Measurements from ENCODE around the gene HECA.
A peak's percentile ranks its signal among the peaks of the same experiment; 100 is the strongest.
"Not testable (repeated sequence)": the region's sequence is repeated elsewhere in the genome, so short reads cannot be mapped to it uniquely, and the experiment has no call there.

HECA gene

GRCh38 chr6:139134817-139135577 lies at the start of gene HECA:
Gene HECA (plus strand): TSS chr6:139135080. CDS start chr6:139135397, 317 bp downstream.
- DNase-seq, result peak; percentile 64

GRCh38 chr6:139091826-139092225 lies 43.1 kb upstream of the HECA start:
- DNase-seq, result no peak

DNA sequence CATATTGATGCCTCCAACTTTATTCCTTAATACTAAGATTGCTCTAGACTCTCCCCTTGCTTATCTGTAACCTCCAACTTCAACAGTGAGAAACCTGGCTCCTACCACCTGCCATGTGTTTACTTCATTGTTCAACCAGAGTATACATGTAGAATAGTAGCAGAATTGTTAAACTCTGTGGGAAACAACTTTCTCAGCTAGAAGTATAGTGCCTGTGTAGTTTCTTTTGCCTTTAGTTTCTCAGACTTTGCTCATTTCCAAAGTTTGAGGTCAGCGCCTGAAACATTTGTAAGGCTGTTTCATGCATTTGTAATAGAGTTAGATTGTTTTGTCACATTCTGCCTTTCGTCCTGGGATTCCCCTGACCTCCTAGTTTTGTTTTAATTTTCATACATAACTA lies 34.9 kb upstream of the HECA start:
- no peak for DNase-seq

GRCh38 chr6:139107051-139107450 lies 27.8 kb upstream of the HECA start:
- no peak for DNase-seq

- DNase-seq, result no peak
Measured at GRCh38 chr6:139108378-139108777, 26.5 kb upstream of the HECA start.

- no peak for DNase-seq
Measured at GRCh38 chr6:139109558-139109957, 25.3 kb upstream of the HECA start.

DNA sequence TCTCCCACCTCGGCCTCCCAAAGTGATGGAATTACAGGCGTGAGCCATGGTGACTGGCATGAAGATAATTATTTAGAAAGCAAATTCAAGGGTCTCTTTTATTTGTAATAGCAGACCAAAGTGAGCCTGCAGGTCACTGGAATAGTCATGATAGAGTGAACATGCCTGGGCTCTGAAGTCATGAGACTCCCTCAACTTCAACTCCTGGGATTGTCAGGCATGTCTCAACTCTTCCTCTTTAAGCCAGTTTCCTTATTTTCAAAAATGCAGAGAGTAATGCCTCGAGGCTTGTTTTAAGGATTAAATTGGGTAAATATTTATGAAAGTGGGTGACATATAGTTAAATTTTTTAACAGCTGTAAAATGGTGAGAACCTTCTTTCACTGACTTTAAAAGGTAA lies 22.7 kb upstream of the HECA start:
- no peak for DNase-seq

GRCh38 chr6:139112561-139112960 lies 22.3 kb upstream of the HECA start:
- DNase-seq, result no peak

GRCh38 chr6:139114746-139115145 lies 20.1 kb upstream of the HECA start:
- DNase-seq, result peak; percentile 93

GRCh38 chr6:139115989-139116758 lies 18.7 kb upstream of the HECA start:
- DNase-seq, result no peak

DNA sequence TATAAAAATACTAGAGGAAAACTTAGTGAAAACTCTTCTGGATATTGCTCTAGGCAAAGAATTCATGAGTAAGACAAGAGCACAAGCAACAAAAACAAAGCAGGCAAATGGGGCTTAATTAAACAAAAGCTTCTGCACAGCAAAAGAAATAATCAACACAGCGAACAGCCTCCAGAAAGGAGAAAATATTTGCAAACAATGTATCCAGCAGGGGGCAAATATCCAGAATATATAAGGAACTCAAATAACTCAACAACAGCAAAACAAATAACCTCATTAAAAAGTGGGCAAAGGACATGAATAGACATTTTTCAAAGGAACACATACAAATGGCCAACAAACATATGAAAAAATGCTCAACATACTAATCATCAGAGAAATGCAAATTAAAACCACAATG lies 17.1 kb upstream of the HECA start:
- DNase-seq, result no peak

- DNase-seq, result no peak
Measured at GRCh38 chr6:139119552-139119951, 15.3 kb upstream of the HECA start.

DNA sequence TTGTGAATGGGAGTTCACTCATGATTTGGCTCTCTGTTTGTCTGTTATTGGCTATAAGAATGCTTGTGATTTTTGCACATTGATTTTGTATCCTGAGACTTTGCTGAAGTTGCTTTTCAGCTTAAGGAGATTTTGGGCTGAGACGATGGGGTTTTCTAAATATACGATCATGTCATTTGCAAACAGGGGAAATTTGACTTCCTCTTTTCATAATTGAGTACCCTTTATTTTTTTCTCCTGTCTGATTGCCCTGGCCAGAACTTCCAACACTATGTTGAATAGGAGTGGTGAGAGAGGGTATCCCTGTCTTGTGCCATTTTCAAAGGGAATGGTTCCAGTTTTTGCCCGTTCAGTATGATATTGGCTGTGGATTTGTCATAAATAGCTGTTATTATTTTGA lies 12.1 kb upstream of the HECA start:
- DNase-seq, result not testable (repeated sequence)

- DNase-seq, result peak; percentile 15
Measured at GRCh38 chr6:139124887-139125672, 9.8 kb upstream of the HECA start.

- no peak for DNase-seq
Measured at GRCh38 chr6:139126255-139126654, 8.6 kb upstream of the HECA start.

GRCh38 chr6:139126931-139127330 lies 7.9 kb upstream of the HECA start:
- DNase-seq, result no peak

GRCh38 chr6:139129284-139129683 lies 5.6 kb upstream of the HECA start:
- DNase-seq, result no peak

DNA sequence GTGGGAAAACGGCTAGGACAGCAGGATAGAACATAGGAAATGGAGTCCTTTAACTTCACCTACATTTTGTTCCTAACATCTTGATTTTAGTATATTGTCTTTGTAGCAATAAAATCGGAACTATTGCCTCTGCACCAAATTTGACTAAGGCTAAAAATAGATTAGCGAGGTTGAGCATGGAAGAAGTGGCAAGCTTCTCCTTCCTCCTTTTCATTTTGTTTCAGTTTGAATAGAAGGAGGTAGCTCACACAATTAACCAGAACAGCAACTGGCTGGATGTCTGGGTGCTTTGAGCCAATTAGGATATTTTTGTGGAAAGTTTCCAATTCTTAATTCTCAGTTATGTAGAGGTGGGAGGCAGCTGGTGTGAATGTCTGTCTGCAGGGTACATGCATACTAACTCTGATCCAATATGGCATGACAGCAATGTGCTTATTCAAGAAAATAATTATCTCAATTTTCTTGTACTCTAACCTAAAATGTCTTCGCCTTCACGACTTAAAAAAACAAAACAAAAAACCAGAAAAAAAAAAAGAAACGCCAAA lies 3.1 kb upstream of the HECA start:
- DNase-seq, result no peak

DNA sequence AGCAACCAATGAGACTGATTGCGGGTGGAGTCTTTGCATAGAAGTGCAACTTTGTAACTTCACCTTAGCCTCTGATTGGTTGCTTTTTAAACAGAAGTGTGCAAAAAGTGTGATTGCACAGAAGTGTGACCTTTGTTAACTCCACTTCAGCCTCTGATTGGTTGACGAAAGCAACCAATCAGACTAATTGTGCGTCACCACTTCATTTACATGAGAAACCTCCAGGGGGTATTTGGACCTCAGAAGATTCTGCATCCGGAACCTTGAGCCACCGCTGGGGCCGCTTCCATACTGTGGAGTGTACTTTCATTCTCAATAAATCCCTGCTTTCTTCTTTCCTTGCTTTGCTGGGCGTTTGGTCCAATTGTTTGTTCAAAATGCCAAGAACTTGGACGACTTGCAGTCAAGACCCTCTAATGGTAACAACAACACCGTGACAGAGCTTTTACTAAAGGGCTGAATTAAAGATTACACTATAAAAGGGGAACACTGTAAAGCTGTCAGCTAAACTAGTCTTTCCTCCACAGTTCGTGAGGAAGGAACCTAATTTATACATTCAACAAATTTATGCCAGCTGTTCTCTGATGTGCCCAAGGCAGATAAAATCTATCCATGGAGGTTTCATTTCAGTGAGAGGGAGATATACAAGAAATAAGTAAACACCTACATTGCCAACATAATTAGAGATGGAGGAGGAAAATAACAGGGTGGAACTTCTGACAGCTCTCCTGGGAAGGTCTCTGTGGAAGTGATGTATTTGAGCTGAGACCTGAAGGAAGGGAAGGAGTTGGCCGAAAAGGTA lies 1.4 kb upstream of the HECA start:
- DNase-seq, result no peak

DNA sequence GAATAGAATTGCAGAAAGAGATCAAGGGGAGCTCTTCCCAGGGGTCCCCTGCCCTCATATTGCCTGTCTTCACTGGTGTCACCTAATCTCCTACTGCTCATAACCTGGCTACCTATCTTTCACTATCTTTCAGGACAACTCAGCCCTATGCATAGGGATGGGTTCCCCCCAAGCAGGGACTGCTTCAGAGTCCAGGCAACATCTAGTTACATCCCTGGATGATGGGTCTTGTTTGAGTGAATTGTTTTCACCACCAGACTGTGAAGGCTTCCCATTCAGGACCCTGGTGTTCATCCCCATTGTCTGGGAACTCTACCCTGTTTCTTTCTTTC lies 850 bp upstream of the HECA start:
- no peak for DNase-seq

DNA sequence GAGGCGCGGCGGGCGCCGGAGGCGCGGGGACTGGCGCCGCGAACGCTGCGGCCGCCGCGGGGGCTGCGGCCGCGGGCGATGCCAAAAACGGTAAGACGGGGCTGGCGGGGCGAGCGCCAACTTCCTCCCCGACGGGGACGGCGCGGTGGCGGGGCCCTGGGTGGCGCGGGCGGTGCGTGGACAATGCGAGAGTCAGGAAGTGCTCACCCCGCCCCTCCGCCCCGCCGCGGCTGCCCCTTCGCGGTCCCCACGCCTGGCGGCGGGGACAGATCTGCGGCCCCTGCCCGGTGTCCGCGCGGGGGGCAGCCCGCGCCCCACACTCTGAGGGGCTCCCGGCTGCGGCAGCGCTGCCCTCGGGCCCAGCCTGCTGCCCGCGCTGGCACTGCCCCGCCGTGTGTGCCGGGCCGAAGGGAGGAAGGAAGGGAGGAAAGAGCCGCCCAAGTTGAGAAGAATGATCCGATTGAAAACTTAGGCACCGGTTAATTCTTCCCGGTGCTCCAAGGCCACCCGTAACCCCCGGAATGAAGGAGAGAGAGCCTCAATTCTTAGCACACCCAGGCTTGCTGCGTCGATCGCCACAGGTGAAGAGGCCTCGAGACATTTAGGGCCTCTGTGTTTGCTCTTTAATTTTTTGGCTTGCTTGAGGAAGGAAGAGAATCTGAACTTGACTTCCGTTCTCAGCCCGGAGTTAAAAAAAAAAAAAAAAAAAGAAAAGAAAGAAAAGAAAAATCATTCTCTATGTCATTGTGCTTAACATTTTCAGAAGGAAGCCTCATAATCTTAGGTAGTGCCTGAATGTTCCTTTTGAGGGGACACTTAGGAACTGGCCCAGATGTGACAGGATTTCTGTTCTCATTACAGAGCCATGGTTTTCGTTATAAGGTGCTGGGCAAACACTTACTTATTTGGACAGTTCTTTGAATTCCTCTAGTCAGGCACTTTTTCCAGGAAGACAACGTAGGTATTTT lies 982 bp downstream of the HECA start:
- no peak for DNase-seq

Data from NCI-H1417 treated with DMSO at 0.1 percent for 48 hours (cell line).